Panc1 (cell line): ENCODE data around the gene PEAK3. TPM values are rescaled to one million over a fixed set of nuclear protein-coding genes. Genes with fewer than 3 reads are reported as not detected.

Source experiments
- ATAC-seq: fragments of 200-7000 bp; cut with Tn5 transposase; 2 replicates; pipeline ENCODE4 v1.9.1; 2020; ENCODE audit warnings: mild to moderate bottlenecking, moderate library complexity
- BruUV-seq: library from RNA; stranded (reverse); fragments of 400-500 nt; replicated peaks from 2 replicates; lab custom pipeline; 2021; lab: Mats Ljungman, UMichigan
- CTCF ChIA-PET: fragments of 300-600 bp; sonication (Branson Sonifier 250); formaldehyde crosslinking; loops from one replicate; lab custom pipeline; 2022; ENCODE audit warnings: antibody characterized with exemption; lab: Charles Lee
- POLR2A ChIA-PET: fragments of 300-600 bp; sonication (Branson Sonifier 250); formaldehyde crosslinking; loops from one replicate; lab custom pipeline; 2022; ENCODE audit warnings: antibody characterized with exemption; lab: Charles Lee
- DNase-seq: peaks from one replicate; pipeline ENCODE4 v3.0.0-alpha.2; 2010; ENCODE audit warnings: low read depth, low spot score
- H3K27ac ChIP-seq: 2 replicates; pipeline ENCODE4 v1.5.1; 2011; ENCODE audit warnings: mild to moderate bottlenecking, low read length, inconsistent platforms
- H3K27me3 ChIP-seq: fragments of 200-500 bp; sonication (Bioruptor generic); 2 replicates; pipeline ENCODE4 v1.6.0; 2014; ENCODE audit warnings: low read length, inconsistent platforms; ENCODE audit not compliant: control insufficient read depth, insufficient read depth
- H3K36me3 ChIP-seq: fragments of 200-500 bp; sonication (Bioruptor generic); 2 replicates; pipeline ENCODE4 v1.5.1; 2014; ENCODE audit warnings: inconsistent platforms, mild to moderate bottlenecking, low read length, moderate library complexity; ENCODE audit not compliant: control insufficient read depth, insufficient read depth
- H3K4me1 ChIP-seq: 2 replicates; pipeline ENCODE4 v1.5.1; 2011; ENCODE audit warnings: inconsistent platforms, mild to moderate bottlenecking, low read length, moderate library complexity; ENCODE audit not compliant: control insufficient read depth, insufficient read depth
- H3K4me3 ChIP-seq, 2 experiments: 2 replicates each; pipeline ENCODE4 v1.5.1; 2011 to 2012; ENCODE audit warnings: low read depth in 2 of 2, low read length in 2 of 2, mild to moderate bottlenecking in 2 of 2, inconsistent platforms in 1 of 2, moderate library complexity in 1 of 2
- H3K9me3 ChIP-seq: fragments of 200-500 bp; sonication (Bioruptor generic); 2 replicates; pipeline ENCODE4 v1.5.1; 2014; ENCODE audit warnings: low read depth, mild to moderate bottlenecking, inconsistent platforms, low read length, moderate library complexity; ENCODE audit not compliant: control insufficient read depth, insufficient read depth
- POLR2AphosphoS5 ChIP-seq: IDR thresholded peaks from 2 replicates; pipeline ENCODE4 v1.6.1; 2012; ENCODE audit warnings: mild to moderate bottlenecking, low read depth, low read length, moderate library complexity
- SIN3A ChIP-seq: IDR thresholded peaks from 2 replicates; pipeline ENCODE4 v1.6.1; 2012; ENCODE audit warnings: low read depth, mild to moderate bottlenecking, low read length, moderate library complexity, borderline replicate concordance; ENCODE audit not compliant: insufficient read depth
- TCF7L2 ChIP-seq: IDR thresholded peaks from 2 replicates; pipeline ENCODE4 v1.6.1; 2011; ENCODE audit warnings: mild to moderate bottlenecking, low read depth, low read length, inconsistent platforms
- in situ Hi-C: cut with HindIII; loops from 2 replicates; pipeline ENCODE4 v1.10.0; 2016; ENCODE audit warnings: low sequenced_read_pairs, low pct_unique_long_range_greater_than_20kb
- intact Hi-C: fragments of 100-400 bp; cut with micrococcal nuclease; formaldehyde crosslinking; loops from one replicate; pipeline ENCODE4 v1.10.0; 2022; ENCODE audit not compliant: unreplicated experiment
- total RNA-seq: library from RNA; stranded (reverse); gene quantifications from one replicate; pipeline ENCODE4 v1.2.1, GENCODE V29; 2021; ENCODE audit not compliant: unreplicated experiment
- TF ChIP-seq, protein P1 (sequence below): fragments of 450-650 bp; IDR thresholded peaks from 2 replicates; pipeline ENCODE4 v1.5.1; 2017; ENCODE audit warnings: mild to moderate bottlenecking
- TF ChIP-seq, protein P2 (sequence below), 2 experiments: IDR thresholded peaks; 2 replicates each; pipeline ENCODE4 v1.6.1; 2011 to 2012; ENCODE audit warnings: low read depth in 2 of 2, control low read depth in 1 of 2, low read length in 1 of 2, mild to moderate bottlenecking in 1 of 2, moderate library complexity in 1 of 2; ENCODE audit not compliant: insufficient read depth in 1 of 2

The PEAK3 gene
- total RNA-seq, 1 experiment from 2014 or later, result not detected

GRCh38 chr19:2231621-2232221 lies 50.3 kb downstream of the PEAK3 start:
- ChIA-PET POLR2A (interaction anchor here (0.6 kb wide), 3 partner anchors 85 to 201 kb away, joined by 3 to 12 read pairs (median 3); no protein-coding TSS in a partner anchor), CTCF (interaction anchor here (1.7 kb wide), 1 partner anchor 76 kb away, joined by 8 read pairs; no protein-coding TSS in a partner anchor)
- no peak overlapping the region for H3K4me3 ChIP-seq
- intact Hi-C loops, result loop anchor here (5.0 kb wide), 1 partner anchor 74 kb away; no protein-coding TSS in a partner anchor
- ATAC-seq, result peak; percentile 60
- H3K36me3 ChIP-seq, result peaks cover 2% of the 10 kb centered on the region; the same call in 1 of the 2 replicates
- H3K27ac ChIP-seq, result peak overlapping the region; percentile 39; the same call in 1 of the 2 replicates
- H3K27me3 ChIP-seq, result no peaks in the 10 kb centered on the region
- TF ChIP-seq SIN3A, result no peak
- TF ChIP-seq, protein P1, sequence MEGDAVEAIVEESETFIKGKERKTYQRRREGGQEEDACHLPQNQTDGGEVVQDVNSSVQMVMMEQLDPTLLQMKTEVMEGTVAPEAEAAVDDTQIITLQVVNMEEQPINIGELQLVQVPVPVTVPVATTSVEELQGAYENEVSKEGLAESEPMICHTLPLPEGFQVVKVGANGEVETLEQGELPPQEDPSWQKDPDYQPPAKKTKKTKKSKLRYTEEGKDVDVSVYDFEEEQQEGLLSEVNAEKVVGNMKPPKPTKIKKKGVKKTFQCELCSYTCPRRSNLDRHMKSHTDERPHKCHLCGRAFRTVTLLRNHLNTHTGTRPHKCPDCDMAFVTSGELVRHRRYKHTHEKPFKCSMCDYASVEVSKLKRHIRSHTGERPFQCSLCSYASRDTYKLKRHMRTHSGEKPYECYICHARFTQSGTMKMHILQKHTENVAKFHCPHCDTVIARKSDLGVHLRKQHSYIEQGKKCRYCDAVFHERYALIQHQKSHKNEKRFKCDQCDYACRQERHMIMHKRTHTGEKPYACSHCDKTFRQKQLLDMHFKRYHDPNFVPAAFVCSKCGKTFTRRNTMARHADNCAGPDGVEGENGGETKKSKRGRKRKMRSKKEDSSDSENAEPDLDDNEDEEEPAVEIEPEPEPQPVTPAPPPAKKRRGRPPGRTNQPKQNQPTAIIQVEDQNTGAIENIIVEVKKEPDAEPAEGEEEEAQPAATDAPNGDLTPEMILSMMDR, result peak; percentile 47; the same call in 1 of the 2 replicates
- peak; percentile 68 for TF ChIP-seq POLR2AphosphoS5
- TF ChIP-seq, protein P2, sequence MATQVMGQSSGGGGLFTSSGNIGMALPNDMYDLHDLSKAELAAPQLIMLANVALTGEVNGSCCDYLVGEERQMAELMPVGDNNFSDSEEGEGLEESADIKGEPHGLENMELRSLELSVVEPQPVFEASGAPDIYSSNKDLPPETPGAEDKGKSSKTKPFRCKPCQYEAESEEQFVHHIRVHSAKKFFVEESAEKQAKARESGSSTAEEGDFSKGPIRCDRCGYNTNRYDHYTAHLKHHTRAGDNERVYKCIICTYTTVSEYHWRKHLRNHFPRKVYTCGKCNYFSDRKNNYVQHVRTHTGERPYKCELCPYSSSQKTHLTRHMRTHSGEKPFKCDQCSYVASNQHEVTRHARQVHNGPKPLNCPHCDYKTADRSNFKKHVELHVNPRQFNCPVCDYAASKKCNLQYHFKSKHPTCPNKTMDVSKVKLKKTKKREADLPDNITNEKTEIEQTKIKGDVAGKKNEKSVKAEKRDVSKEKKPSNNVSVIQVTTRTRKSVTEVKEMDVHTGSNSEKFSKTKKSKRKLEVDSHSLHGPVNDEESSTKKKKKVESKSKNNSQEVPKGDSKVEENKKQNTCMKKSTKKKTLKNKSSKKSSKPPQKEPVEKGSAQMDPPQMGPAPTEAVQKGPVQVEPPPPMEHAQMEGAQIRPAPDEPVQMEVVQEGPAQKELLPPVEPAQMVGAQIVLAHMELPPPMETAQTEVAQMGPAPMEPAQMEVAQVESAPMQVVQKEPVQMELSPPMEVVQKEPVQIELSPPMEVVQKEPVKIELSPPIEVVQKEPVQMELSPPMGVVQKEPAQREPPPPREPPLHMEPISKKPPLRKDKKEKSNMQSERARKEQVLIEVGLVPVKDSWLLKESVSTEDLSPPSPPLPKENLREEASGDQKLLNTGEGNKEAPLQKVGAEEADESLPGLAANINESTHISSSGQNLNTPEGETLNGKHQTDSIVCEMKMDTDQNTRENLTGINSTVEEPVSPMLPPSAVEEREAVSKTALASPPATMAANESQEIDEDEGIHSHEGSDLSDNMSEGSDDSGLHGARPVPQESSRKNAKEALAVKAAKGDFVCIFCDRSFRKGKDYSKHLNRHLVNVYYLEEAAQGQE (IDR thresholded peaks at IDR 0.05; ENCODE audit: insufficient read depth in 1 of 2, low read depth in 2 of 2, low read length in 1 of 2), result no peak
- TF ChIP-seq TCF7L2, result no peak
- in situ Hi-C loops, result no loop called here
- no TSS peak for BruUV-seq
- H3K9me3 ChIP-seq, result no peaks in the 10 kb centered on the region
- no peak for DNase-seq
- H3K4me1 ChIP-seq, result peaks cover 24% of the 10 kb centered on the region

- H3K4me3 ChIP-seq, result no peak overlapping the region
- DNase-seq (no peak), ATAC-seq (peak; percentile 25)
- no peak for TF ChIP-seq POLR2AphosphoS5
- no peak for TF ChIP-seq SIN3A
- TF ChIP-seq TCF7L2, result no peak
- TF ChIP-seq, protein P2 (IDR thresholded peaks at IDR 0.05; ENCODE audit: insufficient read depth in 1 of 2, low read depth in 2 of 2, low read length in 1 of 2), result no peak
- TF ChIP-seq, protein P1, result no peak
- ChIA-PET CTCF (interaction anchor here (1.7 kb wide), 1 partner anchor 75 kb away, joined by 8 read pairs; no protein-coding TSS in a partner anchor), POLR2A (interaction anchor here (0.5 to 0.6 kb wide), 3 partner anchors 75 to 200 kb away, joined by 3 to 12 read pairs (median 5); no protein-coding TSS in a partner anchor)
- intact Hi-C loops (loop anchor here (5.0 kb wide), 1 partner anchor 74 kb away; no protein-coding TSS in a partner anchor), in situ Hi-C loops (no loop called here)
- no peaks in the 10 kb centered on the region for H3K9me3 ChIP-seq
- peaks cover 24% of the 10 kb centered on the region for H3K4me1 ChIP-seq
- no peaks in the 10 kb centered on the region for H3K27me3 ChIP-seq
- H3K36me3 ChIP-seq, result peaks cover 2% of the 10 kb centered on the region; the same call in 1 of the 2 replicates
- H3K27ac ChIP-seq, result peak overlapping the region; percentile 39; the same call in 1 of the 2 replicates
- BruUV-seq, result TSS peak; percentile 77
Observed at GRCh38 chr19:2230807-2231533, 51.0 kb downstream of the PEAK3 start.
